ENCODE measurements around the gene NFIC.
"Not testable (repeated sequence)": the region's sequence is repeated elsewhere in the genome, so short reads cannot be mapped to it uniquely, and the experiment has no call there.

The NFIC gene

DNA sequence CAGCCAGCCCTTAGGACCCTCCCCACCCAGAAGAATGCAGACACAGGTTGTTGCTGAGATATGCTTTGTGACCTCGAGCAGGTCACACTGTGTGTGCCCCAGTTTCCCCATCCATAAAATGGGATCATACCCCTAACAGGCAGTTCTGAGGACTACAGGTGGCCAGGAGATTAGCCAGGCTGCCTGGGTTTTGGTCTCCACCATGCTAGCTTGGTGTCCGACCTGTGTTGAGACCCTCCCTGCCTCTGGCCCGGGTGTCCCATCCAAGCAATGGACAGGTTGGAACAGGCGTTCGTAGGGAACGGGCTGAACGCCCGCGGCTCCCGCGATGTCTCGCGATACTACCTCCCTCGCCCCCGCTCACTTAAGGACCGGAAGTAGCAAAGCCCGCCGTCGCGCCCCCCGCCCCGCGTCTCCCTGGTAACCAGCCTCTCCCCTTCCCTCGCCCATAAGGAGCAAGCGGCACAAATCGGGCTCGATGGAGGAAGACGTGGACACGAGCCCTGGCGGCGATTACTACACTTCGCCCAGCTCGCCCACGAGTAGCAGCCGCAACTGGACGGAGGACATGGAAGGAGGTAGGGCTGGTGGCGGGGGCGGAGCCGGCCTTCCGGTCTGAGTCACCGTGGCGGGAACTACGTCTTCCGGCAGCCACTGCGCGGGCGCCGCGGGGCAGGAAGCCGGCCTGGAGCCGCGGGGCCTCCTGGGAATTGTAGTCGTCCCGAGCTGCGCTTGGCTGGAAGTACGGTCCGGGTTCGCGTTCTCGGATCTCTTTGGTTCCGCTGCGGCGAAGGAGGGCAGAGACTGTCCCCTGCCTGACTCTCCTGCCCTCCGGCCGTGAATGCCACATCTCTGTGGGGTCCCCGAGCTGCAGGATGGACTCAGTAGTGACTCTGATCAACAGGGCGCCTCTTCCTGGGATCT, 68.5 kb downstream of the NFIC start:
- Mint-ChIP-seq H3K9me3 (peaks cover 11% of the 10 kb centered on the region), H3K27me3 (no peaks in the 10 kb centered on the region), H3K4me1 (ENCODE audit: low read depth) (peaks cover 37% of the 10 kb centered on the region), H3K27ac (peak overlapping the region; percentile 92), H3K36me3 (ENCODE audit: low read depth) (peaks cover 82% of the 10 kb centered on the region), H3K4me3 (peak overlapping the region; percentile 79)
- intact Hi-C loops (cut with micrococcal nuclease), result loop anchor here (5.0 kb wide), 1 partner anchor 68 kb away; the partner anchor contains the start of gene NFIC

DNA sequence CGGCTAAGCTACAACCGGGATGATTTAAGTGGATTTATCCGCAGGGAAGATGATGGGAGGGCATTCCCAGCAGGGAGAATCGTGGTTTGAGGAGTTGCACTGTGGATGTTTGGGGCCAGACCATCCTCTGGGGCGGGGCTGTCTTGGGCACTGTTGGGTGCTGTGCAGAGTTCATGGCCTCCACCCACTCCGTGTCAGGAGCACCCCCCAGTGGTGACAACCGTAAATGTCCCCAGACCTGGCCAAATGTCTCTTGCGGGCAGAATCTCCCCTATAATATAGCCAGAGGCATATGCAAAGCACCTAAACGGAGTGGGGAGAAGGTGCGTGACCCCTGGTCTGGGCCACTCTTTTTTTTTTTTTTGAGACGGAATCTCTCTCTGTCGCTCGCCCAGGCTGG, 73.7 kb downstream of the NFIC start:
- H3K9me3 Mint-ChIP-seq, result no peaks in the 10 kb centered on the region
- H3K4me3 Mint-ChIP-seq, result no peak overlapping the region
- peaks cover 95% of the 10 kb centered on the region for H3K36me3 Mint-ChIP-seq (ENCODE audit: low read depth)
- no peaks in the 10 kb centered on the region for H3K27me3 Mint-ChIP-seq
- H3K4me1 Mint-ChIP-seq (ENCODE audit: low read depth), result peaks cover 21% of the 10 kb centered on the region
- no peak overlapping the region for H3K27ac Mint-ChIP-seq
- intact Hi-C loops (cut with micrococcal nuclease), result loop anchor here (1.0 kb wide), 1 partner anchor 113 kb away; no protein-coding TSS in a partner anchor

DNA sequence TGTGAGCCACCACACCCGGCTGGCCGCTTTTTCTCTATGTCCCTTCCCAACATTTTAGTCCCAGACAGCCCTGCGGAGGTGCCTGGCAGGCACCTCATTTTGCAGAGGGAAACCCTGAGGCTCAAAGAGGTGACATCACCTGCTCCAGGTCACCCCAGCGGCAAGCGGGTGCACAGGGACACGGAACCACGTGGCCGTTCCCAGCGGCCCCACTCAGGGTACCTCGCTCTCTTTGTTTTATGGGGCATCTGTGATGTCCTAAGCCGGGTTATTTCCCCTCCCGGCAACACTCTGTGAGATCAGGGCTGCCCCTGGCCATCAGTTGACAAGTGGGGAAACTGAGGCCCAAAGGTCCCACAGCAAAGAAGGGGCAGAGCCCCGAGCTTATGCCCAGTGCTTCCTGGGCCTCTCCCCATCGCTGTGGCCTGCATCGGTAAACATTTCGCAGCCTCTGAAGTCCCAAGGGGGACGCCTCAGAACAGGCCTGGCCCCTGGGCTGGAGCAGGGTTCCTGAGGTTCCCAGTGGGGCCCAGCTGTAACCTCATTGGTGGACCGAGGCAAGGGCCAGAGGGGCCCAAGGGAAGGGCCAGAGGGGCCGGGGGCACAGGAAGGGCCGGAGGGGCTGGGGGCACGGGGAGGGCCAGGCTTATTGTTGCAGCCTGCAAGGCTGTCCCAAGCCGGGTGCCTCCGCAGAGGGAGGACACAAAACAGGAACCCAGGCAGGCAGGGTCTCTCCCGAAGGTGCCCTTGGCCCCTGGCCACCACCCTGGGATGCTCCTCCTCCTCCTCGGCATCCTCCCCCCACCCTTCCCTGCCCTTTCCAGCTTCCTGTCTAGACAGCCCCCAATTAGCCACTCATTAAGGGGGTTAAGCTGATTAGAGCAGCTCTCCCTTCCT, 75.0 kb downstream of the NFIC start:
- H3K27me3 Mint-ChIP-seq, result no peaks in the 10 kb centered on the region
- no peak overlapping the region for H3K4me3 Mint-ChIP-seq
- H3K4me1 Mint-ChIP-seq (ENCODE audit: low read depth), result peaks cover 12% of the 10 kb centered on the region
- intact Hi-C loops (cut with micrococcal nuclease), result no loop called here
- H3K9me3 Mint-ChIP-seq, result no peaks in the 10 kb centered on the region
- peaks cover 95% of the 10 kb centered on the region for H3K36me3 Mint-ChIP-seq (ENCODE audit: low read depth)
- peak overlapping the region; percentile 20 for H3K27ac Mint-ChIP-seq

DNA sequence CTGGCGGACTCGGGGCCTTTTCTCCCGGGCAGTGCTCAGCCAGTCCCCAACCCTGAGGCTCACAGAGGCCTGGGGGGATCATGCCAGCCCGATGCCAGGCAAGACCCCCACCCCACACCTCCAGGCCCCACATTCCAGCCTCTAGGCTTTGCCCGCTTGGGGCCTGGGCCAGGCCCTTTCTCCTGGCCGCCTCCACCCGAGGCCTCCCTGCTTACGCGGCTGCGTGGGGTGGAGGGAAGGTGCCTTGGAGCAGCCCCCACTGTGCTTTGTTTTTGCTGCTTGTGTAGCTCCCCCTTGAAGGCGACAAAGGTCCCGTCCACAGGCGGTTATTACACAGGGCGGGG, 75.6 kb downstream of the NFIC start:
- intact Hi-C loops (cut with micrococcal nuclease), result no loop called here

DNA sequence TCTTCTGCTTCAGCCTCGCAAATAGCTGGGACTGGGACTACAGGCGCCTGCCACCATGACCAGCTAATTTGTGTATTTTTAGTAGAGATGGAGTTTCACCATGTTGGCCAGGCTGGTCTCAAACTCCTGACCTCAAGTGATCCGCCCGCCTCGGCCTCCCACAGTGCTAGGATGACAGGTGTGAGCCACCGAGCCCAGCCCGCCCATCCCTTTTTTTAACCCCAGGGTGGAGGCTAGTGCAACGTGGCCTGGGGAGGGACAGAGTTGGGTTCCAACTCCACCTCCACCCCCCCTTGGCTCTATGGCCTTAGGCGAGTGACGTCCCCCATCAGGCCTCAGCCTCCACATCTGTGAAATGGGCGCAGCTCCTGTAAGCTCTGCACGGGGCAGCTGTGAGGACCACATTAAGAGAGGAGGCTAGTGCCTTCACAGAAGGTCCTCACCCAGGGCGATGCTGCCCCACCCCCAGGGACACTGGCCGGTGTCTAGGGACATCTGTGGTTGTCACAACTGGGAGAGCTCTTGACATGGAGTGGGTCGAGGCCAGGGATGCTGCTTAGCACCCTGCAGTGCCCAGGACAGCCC, 76.2 kb downstream of the NFIC start:
- H3K9me3 Mint-ChIP-seq, result no peaks in the 10 kb centered on the region
- H3K27ac Mint-ChIP-seq, result no peak overlapping the region
- H3K27me3 Mint-ChIP-seq, result no peaks in the 10 kb centered on the region
- peaks cover 12% of the 10 kb centered on the region for H3K4me1 Mint-ChIP-seq (ENCODE audit: low read depth)
- intact Hi-C loops (cut with micrococcal nuclease), result no loop called here
- peaks cover 94% of the 10 kb centered on the region for H3K36me3 Mint-ChIP-seq (ENCODE audit: low read depth)
- H3K4me3 Mint-ChIP-seq, result no peak overlapping the region

More for the DNA sequence above, 75.6 kb downstream of the NFIC start:
- Mint-ChIP-seq H3K36me3 (ENCODE audit: low read depth) (peaks cover 94% of the 10 kb centered on the region), H3K9me3 (no peaks in the 10 kb centered on the region), H3K4me3 (no peak overlapping the region), H3K27me3 (no peaks in the 10 kb centered on the region), H3K27ac (no peak overlapping the region), H3K4me1 (ENCODE audit: low read depth) (peaks cover 12% of the 10 kb centered on the region)

DNA sequence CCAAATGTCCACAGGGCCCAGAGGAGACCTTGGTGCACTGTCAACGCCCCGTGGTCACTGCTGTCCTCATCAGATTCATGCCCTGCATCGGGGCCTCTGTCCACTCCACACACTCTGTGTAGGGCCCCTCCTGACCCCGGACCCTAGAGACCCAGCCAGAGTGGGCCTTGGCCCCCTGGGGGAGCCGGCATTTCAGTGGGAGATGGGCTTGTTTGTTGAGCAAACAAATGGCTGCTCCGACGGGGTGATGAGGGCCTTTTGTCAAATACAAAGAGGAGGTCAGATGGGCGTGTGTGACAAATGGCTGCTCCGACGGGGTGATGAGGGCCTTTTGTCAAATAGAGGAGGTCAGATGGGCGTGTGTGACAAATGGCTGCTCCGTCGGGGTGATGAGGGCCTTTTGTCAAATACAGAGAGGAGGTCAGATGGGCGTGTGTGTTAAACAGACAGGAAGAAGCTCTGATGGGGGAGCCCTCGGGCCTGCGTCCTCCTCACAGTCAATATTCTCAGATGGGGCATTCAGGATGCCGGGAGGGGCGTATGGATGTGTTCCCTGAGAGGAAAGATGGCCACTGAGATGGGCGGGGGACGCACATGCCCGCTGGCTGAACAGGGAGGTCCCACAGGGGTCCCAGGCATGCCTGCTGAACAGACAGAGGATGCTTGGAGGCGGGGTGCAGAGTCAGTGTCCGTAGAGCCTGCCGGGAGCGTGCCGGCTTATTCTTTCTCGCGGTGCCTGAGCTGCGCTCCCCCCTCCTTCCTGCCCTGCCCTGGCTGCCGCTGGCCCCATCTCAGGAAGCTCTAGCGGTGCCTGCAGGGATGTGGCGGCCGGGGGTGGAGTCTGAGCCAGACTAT, 77.7 kb downstream of the NFIC start:
- intact Hi-C loops (cut with micrococcal nuclease), result no loop called here
- H3K27me3 Mint-ChIP-seq, result no peaks in the 10 kb centered on the region
- no peaks in the 10 kb centered on the region for H3K9me3 Mint-ChIP-seq
- H3K36me3 Mint-ChIP-seq (ENCODE audit: low read depth), result peaks cover 94% of the 10 kb centered on the region
- H3K4me3 Mint-ChIP-seq, result no peak overlapping the region
- peaks cover 12% of the 10 kb centered on the region for H3K4me1 Mint-ChIP-seq (ENCODE audit: low read depth)
- H3K27ac Mint-ChIP-seq, result no peak overlapping the region

DNA sequence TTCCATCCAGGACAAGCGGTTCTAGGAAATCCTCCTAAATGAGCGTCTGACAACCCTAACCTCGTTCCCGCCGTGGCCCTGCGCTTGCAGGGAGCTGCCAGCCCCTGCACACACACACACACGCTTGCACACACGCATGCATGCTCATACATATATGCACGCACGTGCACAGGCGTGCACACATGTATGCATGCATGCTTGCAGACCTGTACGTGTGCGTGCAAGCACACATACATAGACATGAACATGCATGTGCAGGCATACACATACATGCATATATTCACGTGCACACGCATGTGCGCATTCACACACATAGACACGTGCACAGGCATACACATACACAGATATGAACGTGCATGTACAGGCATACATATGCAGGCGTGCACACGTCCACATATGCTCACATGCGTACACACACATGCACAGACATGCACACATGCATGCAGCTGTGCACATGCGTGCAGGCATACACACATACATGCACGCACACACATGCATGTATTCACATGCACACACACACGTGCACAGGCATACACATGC, 78.4 kb downstream of the NFIC start:
- Mint-ChIP-seq H3K27ac (no peak overlapping the region), H3K4me3 (no peak overlapping the region), H3K36me3 (ENCODE audit: low read depth) (peaks cover 99% of the 10 kb centered on the region), H3K27me3 (no peaks in the 10 kb centered on the region), H3K4me1 (ENCODE audit: low read depth) (peaks cover 11% of the 10 kb centered on the region), H3K9me3 (no peaks in the 10 kb centered on the region)
- intact Hi-C loops (cut with micrococcal nuclease), result no loop called here

DNA sequence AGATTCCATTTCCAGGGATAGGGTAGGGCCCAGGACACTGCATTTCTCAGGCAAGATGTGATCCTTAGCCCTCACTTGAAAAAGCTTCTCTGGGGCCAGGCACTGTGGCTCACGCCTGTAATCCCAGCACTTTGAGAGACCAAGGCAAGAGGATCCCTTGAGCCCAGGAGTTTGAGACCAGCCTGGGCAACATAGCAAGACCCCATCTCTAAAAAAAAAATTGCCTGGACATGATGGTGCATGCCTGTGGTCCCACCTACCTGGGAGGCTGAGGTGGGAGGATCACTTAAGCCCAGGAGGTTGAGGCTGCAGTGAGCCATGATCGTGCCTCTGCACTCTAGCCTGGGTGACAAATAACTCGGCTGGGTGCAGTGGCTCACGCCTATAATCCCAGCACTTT, 80.3 kb downstream of the NFIC start:
- H3K9me3 Mint-ChIP-seq; H3K4me1 Mint-ChIP-seq (ENCODE audit: low read depth); H3K27ac Mint-ChIP-seq; H3K27me3 Mint-ChIP-seq; H3K4me3 Mint-ChIP-seq; intact Hi-C loops (cut with micrococcal nuclease): not testable (repeated sequence)
- peaks cover 99% of the 10 kb centered on the region for H3K36me3 Mint-ChIP-seq (ENCODE audit: low read depth)

DNA sequence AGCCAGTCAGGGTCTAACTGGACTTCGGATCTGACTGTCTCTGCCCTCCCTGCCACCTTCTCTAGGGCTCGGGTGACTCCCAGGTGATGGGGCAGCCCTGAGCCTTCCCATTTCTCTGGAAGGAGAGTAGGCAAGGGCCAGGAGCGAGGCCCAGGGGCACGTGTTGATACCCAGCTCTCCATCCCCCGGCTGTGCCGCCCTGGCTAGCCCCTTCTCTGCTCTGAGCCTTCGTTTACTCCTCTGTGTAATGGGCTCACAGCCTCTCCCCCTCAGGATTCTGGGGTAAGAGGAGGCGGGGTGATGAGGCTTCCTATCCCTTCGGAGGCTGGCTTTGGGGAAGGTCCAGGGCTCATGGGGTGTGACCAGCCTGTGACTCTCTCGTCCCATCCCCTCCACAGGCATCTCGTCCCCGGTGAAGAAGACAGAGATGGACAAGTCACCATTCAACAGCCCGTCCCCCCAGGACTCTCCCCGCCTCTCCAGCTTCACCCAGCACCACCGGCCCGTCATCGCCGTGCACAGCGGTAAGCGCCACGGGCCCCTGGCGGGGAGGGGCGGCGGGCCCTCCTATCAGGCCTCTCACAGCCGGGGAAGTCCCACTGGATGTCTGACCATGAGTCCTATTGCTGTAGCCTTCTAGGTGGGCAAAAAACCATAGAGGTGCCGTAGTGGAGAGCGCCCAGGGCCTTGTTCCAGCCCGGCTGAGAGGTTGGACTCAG, 82.4 kb downstream of the NFIC start:
- intact Hi-C loops (cut with micrococcal nuclease), result no loop called here
- Mint-ChIP-seq H3K36me3 (ENCODE audit: low read depth) (peaks cover 99% of the 10 kb centered on the region), H3K27me3 (no peaks in the 10 kb centered on the region), H3K4me1 (ENCODE audit: low read depth) (peaks cover 7% of the 10 kb centered on the region), H3K4me3 (no peak overlapping the region), H3K27ac (no peak overlapping the region), H3K9me3 (no peaks in the 10 kb centered on the region)

DNA sequence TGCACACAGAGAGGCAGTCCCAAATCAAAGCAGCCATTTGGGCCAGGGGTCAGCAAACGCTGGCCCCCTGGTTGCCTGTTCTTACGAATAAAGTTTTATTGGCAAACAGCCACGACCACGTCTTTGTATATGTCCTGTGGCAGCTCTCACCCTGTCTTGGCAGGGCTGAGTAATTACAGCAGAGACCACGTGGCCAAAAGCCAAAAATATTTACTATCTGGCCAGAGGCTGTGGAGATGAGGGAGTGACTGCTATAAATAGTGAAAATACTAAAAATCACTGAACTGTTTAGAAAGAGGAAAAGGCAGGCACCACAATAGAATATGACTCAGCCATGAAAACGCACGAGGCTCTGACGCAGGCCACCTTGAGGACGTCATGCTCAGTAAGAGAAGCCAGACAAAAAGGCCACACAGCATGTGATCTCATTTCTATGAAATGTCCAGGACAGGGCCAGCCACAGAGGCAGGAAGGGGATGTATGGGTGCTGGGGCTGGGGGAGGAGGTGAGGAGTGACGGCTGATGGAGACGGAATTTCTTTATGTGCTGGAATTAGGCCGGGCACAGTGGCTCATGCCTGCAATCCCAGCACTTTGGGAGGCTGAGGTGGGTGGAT, 84.5 kb downstream of the NFIC start:
- H3K9me3 Mint-ChIP-seq, result no peaks in the 10 kb centered on the region
- no peak overlapping the region for H3K4me3 Mint-ChIP-seq
- H3K27me3 Mint-ChIP-seq, result no peaks in the 10 kb centered on the region
- H3K27ac Mint-ChIP-seq, result peak overlapping the region; percentile 5
- H3K36me3 Mint-ChIP-seq (ENCODE audit: low read depth), result peaks cover 99% of the 10 kb centered on the region
- intact Hi-C loops (cut with micrococcal nuclease), result no loop called here
- no peaks in the 10 kb centered on the region for H3K4me1 Mint-ChIP-seq (ENCODE audit: low read depth)

DNA sequence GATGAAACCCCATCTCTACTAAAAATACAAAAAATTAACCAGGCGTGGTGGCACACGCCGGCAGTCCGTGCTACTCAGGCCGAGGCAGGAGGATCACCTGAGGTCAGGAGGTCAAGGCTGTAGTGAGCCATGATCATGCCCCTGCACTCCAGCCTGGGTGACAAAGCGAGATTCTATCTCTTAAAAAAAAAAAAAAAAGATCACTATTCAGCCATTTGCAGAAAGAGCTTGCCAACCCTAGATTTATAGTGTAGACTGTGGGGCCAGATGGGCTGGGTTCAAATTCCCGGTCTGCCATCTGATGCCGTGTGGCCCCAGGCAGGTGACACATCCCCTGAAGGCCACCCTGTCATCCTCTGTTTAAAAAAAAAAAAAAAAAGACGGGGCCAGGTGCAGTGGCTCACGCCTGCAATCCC, 85.1 kb downstream of the NFIC start:
- intact Hi-C loops (cut with micrococcal nuclease), result no loop called here
- H3K27me3 Mint-ChIP-seq, result no peaks in the 10 kb centered on the region
- H3K9me3 Mint-ChIP-seq, result no peaks in the 10 kb centered on the region
- peaks cover 99% of the 10 kb centered on the region for H3K36me3 Mint-ChIP-seq (ENCODE audit: low read depth)
- H3K27ac Mint-ChIP-seq, result peak overlapping the region; percentile 5
- H3K4me1 Mint-ChIP-seq (ENCODE audit: low read depth), result no peaks in the 10 kb centered on the region
- no peak overlapping the region for H3K4me3 Mint-ChIP-seq

DNA sequence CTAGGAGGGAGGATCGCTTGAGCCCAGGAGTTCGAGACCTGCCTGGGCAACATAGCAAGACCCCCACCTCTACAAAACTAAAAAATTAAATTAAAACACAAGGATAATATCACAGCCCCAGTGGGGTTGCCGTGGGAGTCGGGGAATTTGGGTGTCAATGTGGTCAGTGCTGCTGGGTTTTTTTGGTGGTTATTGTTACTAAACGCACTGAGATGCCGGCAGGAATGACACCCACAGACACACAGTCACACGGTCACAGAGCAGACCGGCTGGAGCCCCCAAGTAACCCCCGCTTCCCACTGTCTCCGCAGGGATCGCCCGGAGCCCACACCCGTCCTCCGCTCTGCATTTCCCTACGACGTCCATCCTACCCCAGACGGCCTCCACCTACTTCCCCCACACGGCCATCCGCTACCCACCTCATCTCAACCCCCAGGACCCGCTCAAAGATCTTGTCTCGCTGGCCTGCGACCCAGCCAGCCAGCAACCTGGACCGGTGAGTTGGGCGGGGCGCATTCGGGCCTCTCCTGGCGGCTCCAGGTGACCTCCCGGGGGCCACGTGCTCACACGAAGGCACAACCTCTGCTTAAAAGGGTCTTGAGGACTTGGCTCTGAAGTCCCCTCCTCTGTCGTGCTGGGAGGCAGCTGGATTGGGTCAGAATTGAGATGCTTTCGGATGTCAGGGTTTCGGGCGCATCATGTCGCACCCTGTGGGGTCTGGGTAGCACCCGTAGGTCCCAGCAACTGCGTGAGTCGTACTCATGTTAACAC, 86.0 kb downstream of the NFIC start:
- no peaks in the 10 kb centered on the region for H3K27me3 Mint-ChIP-seq
- H3K27ac Mint-ChIP-seq, result no peak overlapping the region
- H3K9me3 Mint-ChIP-seq, result no peaks in the 10 kb centered on the region
- peaks cover 5% of the 10 kb centered on the region for H3K4me1 Mint-ChIP-seq (ENCODE audit: low read depth)
- intact Hi-C loops (cut with micrococcal nuclease), result no loop called here
- no peak overlapping the region for H3K4me3 Mint-ChIP-seq
- H3K36me3 Mint-ChIP-seq (ENCODE audit: low read depth), result peaks cover 100% of the 10 kb centered on the region

All from dendritic cell treated with granulocyte-macrophage colony-stimulating factor and Interleukin-4, amounts not matched to agents 40 ng/mL and 50 ng/mL, for 4 days (primary cell).